GM18517 (cell line): ENCODE data around the gene ZNF653.
"Not testable (repeated sequence)": the region's sequence is repeated elsewhere in the genome, so short reads cannot be mapped to it uniquely, and the experiment has no call there.

Source experiments
- ATAC-seq: cut with Tn5 transposase; IDR thresholded peaks from one replicate; pipeline ENCODE4 v1.9.1; 2021; ENCODE audit warnings: mild to moderate bottlenecking, moderate library complexity; ENCODE audit not compliant: unreplicated experiment

The ZNF653 gene

GRCh38 chr19:11435057-11435832, 70.4 kb downstream of the ZNF653 start, which contains the start of the genes ODAD3 and PRKCSH:
ODAD3 (minus strand) TSS chr19:11435121; CDS start chr19:11435016, 105 bp downstream.
PRKCSH (plus strand) TSS chr19:11435635; CDS start chr19:11436118, 483 bp downstream.
- ATAC-seq, result peak; percentile 91

- no peak for ATAC-seq
These were observed 71.0 kb downstream of the ZNF653 start for GRCh38 chr19:11434703-11435056.

- ATAC-seq, result not testable (repeated sequence)
These were observed 72.1 kb downstream of the ZNF653 start for GRCh38 chr19:11433526-11433925.
